H1 (cell line): ENCODE data around the gene AGAP1. TPM values are rescaled to one million over a fixed set of nuclear protein-coding genes. Genes with fewer than 3 reads are reported as not detected.

Experiments
- CHD2 ChIP-seq: IDR thresholded peaks from 2 replicates; pipeline ENCODE4 v1.6.1; 2012; ENCODE audit warnings: low read length, improper control_type of control experiment
- JUND ChIP-seq: IDR thresholded peaks from 2 replicates; pipeline ENCODE4 v1.6.1; 2011; ENCODE audit warnings: mild to moderate bottlenecking, improper control_type of control experiment, low read length
- RBBP5 ChIP-seq: IDR thresholded peaks from 2 replicates; pipeline ENCODE4 v1.7.1; 2012; ENCODE audit warnings: low read depth, mild to moderate bottlenecking, inconsistent platforms, low read length, moderate library complexity, borderline replicate concordance
- TBP ChIP-seq: IDR thresholded peaks from 2 replicates; pipeline ENCODE4 v1.6.1; 2011; ENCODE audit warnings: low read depth, low read length, improper control_type of control experiment
- TEAD4 ChIP-seq: IDR thresholded peaks from 2 replicates; pipeline ENCODE4 v1.6.1; 2012; ENCODE audit warnings: low read depth, low read length, inconsistent platforms, mixed read lengths
- polyA plus RNA-seq, 7 experiments: library from polyadenylated mRNA; depleted of rRNA in 3 of 7; stranded (reverse) in 5 of 7; unstranded in 2 of 7; fragments of >200 nt in 5 of 7; fragments of 200-250 nt in 2 of 7; gene quantifications; 1 replicate in 5 of 7; 2 replicates in 1 of 7; 4 replicates in 1 of 7; pipeline versions ENCODE4 v1.2.1 to v1.2.3, GENCODE V29; 2011 to 2013; ENCODE audit warnings: missing spikeins in 2 of 7, mixed read lengths in 2 of 7
- total RNA-seq: library from RNA; stranded (reverse); fragmentation: NEBNext Ultra II Directional; extraction: Animal tissue kit (Norgen Biotek cat#: 25700); gene quantifications from 2 replicates; pipeline ENCODE4 v1.2.1, GENCODE V29; 2021
- TF ChIP-seq, protein P1 (sequence below): fragments of 300-600 bp; sonication (generic); IDR thresholded peaks from 2 replicates; pipeline ENCODE4 v1.7.1; 2012; ENCODE audit warnings: low read length, moderate library complexity, mild to moderate bottlenecking, inconsistent platforms; ENCODE audit not compliant: insufficient replicate concordance
- TF ChIP-seq, protein P2 (sequence below): IDR thresholded peaks from 2 replicates; pipeline ENCODE4 v1.6.1; 2012; ENCODE audit warnings: inconsistent platforms

The AGAP1 gene
- total and polyA plus RNA-seq, 2 of the 8 experiments (the other 6 are each of a cell fraction or from before 2014, with no cell fraction given): 18.1 to 39.4 TPM

- TF ChIP-seq, protein P1, sequence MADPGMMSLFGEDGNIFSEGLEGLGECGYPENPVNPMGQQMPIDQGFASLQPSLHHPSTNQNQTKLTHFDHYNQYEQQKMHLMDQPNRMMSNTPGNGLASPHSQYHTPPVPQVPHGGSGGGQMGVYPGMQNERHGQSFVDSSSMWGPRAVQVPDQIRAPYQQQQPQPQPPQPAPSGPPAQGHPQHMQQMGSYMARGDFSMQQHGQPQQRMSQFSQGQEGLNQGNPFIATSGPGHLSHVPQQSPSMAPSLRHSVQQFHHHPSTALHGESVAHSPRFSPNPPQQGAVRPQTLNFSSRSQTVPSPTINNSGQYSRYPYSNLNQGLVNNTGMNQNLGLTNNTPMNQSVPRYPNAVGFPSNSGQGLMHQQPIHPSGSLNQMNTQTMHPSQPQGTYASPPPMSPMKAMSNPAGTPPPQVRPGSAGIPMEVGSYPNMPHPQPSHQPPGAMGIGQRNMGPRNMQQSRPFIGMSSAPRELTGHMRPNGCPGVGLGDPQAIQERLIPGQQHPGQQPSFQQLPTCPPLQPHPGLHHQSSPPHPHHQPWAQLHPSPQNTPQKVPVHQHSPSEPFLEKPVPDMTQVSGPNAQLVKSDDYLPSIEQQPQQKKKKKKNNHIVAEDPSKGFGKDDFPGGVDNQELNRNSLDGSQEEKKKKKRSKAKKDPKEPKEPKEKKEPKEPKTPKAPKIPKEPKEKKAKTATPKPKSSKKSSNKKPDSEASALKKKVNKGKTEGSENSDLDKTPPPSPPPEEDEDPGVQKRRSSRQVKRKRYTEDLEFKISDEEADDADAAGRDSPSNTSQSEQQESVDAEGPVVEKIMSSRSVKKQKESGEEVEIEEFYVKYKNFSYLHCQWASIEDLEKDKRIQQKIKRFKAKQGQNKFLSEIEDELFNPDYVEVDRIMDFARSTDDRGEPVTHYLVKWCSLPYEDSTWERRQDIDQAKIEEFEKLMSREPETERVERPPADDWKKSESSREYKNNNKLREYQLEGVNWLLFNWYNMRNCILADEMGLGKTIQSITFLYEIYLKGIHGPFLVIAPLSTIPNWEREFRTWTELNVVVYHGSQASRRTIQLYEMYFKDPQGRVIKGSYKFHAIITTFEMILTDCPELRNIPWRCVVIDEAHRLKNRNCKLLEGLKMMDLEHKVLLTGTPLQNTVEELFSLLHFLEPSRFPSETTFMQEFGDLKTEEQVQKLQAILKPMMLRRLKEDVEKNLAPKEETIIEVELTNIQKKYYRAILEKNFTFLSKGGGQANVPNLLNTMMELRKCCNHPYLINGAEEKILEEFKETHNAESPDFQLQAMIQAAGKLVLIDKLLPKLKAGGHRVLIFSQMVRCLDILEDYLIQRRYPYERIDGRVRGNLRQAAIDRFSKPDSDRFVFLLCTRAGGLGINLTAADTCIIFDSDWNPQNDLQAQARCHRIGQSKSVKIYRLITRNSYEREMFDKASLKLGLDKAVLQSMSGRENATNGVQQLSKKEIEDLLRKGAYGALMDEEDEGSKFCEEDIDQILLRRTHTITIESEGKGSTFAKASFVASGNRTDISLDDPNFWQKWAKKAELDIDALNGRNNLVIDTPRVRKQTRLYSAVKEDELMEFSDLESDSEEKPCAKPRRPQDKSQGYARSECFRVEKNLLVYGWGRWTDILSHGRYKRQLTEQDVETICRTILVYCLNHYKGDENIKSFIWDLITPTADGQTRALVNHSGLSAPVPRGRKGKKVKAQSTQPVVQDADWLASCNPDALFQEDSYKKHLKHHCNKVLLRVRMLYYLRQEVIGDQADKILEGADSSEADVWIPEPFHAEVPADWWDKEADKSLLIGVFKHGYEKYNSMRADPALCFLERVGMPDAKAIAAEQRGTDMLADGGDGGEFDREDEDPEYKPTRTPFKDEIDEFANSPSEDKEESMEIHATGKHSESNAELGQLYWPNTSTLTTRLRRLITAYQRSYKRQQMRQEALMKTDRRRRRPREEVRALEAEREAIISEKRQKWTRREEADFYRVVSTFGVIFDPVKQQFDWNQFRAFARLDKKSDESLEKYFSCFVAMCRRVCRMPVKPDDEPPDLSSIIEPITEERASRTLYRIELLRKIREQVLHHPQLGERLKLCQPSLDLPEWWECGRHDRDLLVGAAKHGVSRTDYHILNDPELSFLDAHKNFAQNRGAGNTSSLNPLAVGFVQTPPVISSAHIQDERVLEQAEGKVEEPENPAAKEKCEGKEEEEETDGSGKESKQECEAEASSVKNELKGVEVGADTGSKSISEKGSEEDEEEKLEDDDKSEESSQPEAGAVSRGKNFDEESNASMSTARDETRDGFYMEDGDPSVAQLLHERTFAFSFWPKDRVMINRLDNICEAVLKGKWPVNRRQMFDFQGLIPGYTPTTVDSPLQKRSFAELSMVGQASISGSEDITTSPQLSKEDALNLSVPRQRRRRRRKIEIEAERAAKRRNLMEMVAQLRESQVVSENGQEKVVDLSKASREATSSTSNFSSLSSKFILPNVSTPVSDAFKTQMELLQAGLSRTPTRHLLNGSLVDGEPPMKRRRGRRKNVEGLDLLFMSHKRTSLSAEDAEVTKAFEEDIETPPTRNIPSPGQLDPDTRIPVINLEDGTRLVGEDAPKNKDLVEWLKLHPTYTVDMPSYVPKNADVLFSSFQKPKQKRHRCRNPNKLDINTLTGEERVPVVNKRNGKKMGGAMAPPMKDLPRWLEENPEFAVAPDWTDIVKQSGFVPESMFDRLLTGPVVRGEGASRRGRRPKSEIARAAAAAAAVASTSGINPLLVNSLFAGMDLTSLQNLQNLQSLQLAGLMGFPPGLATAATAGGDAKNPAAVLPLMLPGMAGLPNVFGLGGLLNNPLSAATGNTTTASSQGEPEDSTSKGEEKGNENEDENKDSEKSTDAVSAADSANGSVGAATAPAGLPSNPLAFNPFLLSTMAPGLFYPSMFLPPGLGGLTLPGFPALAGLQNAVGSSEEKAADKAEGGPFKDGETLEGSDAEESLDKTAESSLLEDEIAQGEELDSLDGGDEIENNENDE: no peak
- TF ChIP-seq CHD2 (no peak), JUND (no peak), RBBP5 (no peak), TEAD4 (no peak), TBP (no peak)
- TF ChIP-seq, protein P2, sequence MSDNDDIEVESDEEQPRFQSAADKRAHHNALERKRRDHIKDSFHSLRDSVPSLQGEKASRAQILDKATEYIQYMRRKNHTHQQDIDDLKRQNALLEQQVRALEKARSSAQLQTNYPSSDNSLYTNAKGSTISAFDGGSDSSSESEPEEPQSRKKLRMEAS: no peak
- TF ChIP-seq, all 59 proteins: peak for 0
These were observed 308.7 kb downstream of the AGAP1 start (continued) for GRCh38 chr2:235802542-235802941.
